Umbilical cord (tissue), 2 donors: ENCODE data around the gene CYP2C8. TPM values are rescaled to one million over a fixed set of nuclear protein-coding genes. Genes with fewer than 3 reads are reported as not detected.
"Not testable (repeated sequence)": the region's sequence is repeated elsewhere in the genome, so short reads cannot be mapped to it uniquely, and the experiment has no call there.

Experiments used
- DNase-seq: peaks from one replicate; pipeline ENCODE4 v3.0.0-alpha.2; 2015; ENCODE audit warnings: low spot score
- total RNA-seq: library from RNA; depleted of rRNA; stranded (reverse); fragments of >200 nt; gene quantifications from one replicate; pipeline ENCODE4 v1.2.3, GENCODE V29; 2014; ENCODE audit warnings: low replicate concordance; ENCODE audit not compliant: insufficient read depth

CYP2C8 gene
- total RNA-seq, result 5.1 TPM

DNA sequence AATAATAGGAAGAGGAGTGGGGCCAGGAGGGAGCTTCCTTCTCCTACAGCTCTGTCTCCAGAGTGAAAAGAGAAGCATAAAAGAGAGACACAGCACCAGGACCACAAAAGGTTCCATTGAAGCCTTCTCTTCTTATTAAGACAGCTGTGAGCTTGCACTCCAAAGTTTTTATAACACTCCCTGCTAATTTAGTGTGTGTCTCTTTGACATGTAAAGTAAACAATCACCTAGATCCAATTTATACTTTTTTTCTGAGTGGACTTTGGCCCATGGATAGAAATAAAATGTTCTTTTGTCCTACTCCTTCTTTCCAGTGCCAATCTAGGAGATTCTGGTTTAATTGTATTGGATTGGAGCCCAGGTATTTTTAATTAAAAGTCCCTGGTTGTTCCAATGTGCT lies at the start of gene CYP2C8:
TSS of gene CYP2C8 (minus strand) at position 212 of the 400 bp plus-strand sequence. CDS start at position 117, 95 bp downstream.
- DNase-seq, result no peak

DNA sequence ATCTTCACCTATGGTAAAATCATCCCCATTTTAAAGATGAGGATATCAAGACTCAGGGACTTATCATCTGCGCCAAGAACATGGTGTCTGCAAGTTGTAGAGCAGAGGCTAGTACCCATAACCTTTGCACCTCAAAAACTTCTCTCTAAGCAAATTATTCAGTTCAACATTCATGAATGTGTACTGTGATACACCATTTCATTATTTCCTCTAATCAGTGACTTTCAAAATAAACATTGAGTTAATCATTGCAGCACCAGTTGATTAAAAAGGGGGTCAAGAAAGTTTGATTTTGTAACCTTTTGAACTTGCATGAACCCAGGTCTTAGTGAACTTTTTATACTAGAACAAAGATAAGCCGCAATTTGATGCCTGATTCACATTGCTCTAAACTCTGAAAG lies 47.6 kb upstream of the CYP2C8 start:
- DNase-seq, result no peak

DNA sequence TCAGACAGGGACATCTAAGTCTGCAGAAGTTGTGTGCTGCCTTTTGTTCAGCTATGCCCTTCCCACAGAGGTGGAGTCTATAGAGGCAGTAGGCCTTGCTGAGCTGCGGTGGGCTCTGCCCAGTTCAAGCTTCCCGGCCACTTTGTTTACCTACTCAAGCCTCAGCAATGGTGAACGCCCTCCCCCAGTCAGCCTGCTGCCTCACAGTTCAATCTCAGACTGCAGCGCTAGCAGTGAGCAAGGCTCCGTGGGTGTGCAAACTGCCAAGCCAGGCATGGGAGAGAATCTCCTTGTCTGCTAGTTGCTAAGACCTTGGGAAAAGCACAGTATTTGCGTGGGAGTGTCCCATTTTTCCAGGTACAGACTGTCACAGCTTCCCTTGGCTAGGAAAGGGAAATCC lies 41.5 kb upstream of the CYP2C8 start:
- not testable (repeated sequence) for DNase-seq

DNA sequence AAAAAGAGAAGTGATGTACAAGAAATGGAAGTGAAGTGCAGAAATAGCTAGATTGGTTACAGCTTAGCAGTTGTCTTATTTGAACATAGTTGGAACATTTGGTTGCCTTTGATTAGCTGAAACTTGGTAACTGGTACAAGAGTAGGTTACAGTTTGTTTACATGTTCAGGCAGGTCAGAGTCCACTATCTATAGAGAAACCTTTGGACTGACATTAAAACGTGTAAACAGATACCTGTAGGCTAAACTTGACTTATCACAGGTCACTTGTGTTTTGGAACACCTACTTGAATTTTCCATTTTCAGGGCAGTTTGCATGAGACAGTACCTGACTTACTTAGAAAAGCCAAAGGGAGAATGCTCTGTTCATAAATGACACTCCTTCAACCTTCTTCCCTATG lies 28.5 kb upstream of the CYP2C8 start:
- no peak for DNase-seq

DNA sequence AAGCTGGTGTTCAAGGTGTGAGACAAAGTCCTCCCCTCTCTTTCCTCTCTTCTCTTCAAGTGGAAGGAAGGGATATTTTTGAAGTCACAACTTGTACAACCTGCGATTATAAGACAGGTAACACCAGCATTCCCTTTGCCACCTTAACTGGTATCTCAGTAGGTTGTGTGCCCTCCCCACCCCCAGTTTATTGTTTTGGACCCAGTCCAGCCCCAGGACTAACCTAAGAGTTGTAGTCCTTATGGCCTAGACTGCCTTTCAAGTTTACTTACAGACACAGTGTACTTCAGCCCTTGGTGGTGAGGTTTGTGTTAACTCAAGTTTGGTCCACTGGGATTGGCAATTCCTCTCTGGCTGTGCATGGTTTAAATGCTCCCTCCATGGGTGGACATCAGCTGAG lies 26.8 kb upstream of the CYP2C8 start:
- no peak for DNase-seq

DNA sequence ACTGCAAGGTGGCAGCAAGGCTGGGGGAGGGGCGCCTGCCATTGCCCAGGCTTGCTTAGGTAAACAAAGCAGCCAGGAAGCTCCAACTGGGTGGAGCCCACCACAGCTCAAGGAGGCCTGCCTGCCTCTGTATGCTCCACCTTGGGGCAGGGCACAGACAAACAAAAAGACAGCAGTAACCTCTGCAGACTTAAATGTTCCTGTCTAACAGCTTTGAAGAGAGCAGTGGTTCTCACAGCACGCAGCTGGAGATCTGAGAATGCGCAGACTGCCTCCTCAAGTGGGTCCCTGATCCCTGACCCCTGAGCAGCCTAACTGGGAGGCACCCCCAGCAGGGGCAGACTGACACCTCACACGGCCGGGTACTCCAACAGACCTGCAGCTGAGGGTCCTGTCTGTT lies 10.3 kb upstream of the CYP2C8 start:
- not testable (repeated sequence) for DNase-seq

DNA sequence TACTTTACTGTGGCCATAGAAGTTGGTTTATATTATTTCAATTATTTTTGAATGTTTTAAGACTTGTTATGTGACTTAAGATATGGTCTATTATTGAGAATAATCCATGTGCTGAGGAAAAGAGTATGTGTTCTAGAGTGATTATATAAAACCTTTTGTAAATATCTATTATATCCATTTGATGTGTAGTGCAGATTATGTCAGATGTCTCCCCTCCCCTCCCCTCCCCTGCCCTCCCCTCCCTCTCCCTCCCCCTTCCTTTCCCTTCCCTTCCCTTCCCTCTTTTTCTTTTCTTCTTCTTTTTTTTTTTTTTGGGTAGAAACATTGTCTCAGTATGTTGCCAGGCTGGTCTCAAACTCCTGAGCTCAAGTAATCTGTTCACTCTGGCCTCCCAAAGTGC lies 8.3 kb upstream of the CYP2C8 start:
- no peak for DNase-seq

DNA sequence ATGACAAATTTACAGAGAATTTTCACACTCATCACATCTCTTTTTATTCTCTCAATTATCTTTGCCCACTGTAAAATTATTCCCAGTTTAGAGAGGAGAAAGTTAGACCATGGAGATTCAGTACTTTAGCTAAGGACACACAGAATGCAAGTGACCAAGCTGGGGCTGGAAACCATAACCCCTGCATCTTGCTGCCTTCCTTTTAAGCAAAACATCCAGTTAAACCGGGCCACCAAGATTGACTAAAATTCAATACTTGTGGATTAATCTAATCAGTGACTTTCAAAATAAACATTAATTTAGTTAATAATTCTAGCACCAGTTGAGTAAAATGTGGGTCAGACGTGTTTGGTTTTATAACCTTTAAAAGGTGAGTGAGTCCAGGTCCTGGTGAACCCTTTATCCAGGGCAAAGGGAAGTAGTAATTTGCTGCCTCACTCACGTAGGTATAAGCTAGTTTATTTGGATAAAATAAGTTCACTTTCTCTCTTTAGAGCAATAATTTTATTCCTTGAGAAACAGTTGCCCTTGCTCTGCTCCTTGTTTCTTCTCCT lies 1.9 kb upstream of the CYP2C8 start:
- DNase-seq, result no peak

DNA sequence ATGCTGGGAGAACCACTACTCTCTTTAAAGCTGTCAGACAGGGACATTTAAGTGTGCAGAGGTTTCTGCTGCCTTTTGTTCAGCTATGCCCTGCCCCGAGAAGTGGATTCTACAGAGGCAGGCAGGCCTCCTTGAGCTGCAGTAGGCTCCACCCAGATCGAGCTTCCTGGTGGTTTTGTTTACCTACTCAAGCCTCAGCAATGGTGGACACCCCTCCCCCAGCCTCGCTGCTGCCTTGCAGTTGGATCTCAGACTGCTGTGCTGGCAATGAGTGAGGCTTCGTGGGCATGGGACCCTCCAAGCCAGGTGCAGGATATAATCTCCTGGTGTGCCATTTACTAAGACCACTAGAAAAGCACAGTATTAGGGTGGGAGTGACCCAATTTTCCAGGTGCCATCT lies 5.2 kb downstream of the CYP2C8 start:
- not testable (repeated sequence) for DNase-seq

DNA sequence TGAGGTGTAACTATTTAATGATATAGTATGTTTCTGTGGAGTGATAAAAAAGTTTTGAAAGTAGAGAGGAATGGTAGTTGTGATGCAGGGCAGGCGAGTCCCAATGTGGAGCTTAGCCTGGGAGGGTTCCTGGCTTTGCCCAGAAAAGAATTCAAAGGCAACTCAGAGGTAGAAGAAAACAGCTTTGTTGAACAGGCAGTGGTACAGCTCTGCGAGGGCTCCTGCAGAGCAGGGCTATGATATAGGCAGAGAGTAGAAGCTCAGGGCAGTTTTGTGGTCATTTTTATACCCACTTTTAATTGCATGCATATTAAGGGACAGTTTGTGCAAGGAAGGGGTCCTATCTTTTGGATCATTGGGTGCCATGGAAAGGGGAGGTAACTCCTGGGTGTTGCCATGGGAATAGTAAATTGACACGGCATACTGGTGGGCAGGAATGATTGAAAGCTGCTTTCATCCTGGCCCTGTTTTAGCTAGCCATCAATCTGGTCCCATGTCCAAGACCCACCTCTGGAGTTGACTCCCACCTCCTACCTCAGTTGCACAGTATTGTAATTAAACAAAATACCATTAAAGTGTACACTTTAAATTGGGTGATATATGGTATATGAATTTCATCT lies 12.4 kb downstream of the CYP2C8 start:
- DNase-seq, result no peak

DNA sequence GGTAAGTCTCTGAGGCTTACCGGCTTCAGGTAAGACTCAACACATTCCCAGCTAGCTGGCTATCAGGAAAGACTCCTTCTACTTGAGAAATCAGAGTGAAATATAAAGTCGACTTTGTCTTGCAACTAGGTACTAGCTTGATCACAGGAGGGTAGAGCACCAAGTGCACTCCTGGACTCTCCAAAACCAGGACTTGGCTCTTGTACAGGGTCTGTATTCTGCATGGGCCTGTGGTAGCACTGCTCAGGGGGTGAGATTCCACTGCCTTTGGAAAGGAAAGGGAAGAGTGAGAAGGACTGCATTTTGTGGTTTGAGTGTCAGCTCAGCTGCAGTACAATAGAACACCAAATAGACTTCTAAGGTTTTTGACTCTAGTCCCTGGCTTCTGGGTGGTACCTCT lies 19.4 kb downstream of the CYP2C8 start:
- no peak for DNase-seq

DNA sequence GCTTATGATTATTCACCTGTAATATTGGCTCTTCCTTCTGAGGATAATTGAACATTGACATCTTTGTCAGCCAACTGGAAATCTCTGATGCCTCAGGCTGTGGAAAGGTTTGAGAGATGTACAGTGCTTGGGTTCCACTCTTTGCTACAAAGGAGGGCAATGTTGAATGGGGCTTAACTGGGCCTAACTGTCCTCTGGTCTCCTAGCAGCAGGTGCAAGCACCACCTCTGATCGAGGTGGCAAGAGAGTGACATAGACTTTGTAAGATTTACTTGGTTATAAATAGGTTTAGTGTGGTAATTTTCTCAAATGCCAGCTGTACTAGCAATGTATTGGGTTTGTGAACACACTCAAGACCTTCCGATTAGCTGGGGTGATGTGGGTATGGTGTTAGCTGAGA lies 21.1 kb downstream of the CYP2C8 start:
- no peak for DNase-seq

DNA sequence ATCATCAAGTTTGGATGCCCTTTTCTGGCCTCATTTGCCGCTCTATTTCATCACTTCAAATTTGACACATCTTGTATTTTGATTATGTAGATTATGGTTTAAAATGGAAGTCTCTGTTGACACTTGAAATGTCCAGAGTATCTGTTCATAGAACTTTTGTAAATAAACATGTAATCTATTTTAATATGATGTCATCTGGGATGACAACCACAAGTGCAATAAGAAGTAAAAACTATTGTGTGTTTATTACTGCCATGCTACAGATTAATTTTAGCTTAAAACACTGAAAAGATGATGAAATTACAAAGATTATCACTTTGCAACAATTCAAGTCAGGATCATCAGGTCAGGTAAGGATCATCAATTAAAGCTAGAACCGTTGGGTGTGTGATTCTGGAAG lies 30.0 kb downstream of the CYP2C8 start:
- no peak for DNase-seq

DNA sequence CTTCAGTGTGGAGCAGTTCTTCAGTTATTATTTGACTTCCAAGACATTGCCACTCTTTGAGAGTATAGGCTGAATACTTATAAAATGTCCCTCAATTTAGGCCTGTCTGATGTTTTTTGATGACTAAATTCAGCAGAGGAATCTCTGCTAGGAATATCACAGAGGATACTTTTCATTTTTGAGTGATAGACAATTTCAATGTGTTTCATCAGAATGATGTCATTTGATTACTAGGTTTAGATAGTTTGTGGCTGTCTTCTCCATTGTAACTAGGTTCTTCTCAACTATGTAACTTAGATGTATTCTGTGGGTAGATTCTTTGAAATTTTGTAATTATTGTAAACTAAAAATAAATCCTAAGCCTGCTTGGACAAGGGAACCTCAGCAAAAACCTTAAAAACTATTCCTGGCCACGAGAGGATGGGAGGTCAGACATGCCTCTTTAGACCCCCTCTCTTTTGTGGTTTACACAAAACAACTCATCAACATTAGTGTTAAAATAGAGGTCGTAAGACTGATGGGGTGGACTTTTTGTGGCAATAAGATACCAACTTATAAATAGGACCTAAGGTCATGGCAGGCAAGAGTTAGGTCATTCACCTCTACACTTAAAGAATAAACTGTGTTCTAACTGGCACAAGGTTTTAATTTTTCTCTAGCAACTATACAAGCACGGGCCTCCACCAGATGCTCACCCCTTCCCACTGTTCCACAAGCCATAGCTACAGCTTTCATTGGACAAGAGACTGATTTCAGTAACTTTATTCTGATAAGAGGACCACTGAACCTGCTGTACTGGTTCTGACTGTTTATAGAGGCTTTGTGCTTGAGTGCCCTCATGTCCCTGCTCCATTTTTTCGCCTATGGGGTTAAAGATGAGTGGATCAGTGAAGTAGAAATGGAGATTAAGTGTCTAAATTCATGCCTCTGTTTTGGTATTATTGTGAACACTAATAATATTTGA lies 33.7 kb downstream of the CYP2C8 start:
- DNase-seq, result no peak

DNA sequence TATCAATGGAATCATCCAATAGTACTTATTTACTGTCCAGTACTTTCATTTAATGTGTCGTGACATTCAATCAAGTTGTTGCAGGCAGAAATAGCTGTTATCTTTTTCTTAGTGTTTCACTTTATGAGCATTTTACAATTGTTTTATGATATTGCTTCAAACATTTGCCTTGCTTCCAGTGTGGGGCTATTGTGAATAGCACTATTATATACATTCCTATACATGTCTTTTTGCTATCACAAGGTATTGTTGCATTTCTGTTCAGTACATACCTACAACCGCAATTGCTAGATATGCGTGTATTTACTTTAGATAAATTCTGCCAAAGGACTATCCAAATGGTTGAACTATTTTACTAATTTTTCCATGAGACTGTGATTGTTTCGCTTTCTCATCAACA lies 34.9 kb downstream of the CYP2C8 start:
- no peak for DNase-seq

DNA sequence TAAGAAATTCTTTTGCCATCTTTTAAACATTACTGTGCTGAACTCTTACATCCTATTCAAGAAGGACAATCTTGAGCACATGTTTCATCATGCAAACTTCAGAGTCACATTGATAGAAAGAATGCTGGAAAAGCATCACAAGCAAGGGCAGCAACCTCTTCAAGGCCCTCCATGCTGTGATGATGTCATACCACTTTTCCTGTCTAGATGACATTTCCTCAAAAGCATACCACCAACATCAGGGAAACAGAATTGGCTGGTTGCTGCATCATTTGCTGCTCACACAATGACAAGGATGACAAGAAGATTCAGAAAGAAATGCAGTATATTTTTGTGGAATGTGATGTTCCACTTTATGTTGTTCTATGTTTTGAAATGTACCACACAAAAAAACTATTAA lies 37.6 kb downstream of the CYP2C8 start:
- no peak for DNase-seq

DNA sequence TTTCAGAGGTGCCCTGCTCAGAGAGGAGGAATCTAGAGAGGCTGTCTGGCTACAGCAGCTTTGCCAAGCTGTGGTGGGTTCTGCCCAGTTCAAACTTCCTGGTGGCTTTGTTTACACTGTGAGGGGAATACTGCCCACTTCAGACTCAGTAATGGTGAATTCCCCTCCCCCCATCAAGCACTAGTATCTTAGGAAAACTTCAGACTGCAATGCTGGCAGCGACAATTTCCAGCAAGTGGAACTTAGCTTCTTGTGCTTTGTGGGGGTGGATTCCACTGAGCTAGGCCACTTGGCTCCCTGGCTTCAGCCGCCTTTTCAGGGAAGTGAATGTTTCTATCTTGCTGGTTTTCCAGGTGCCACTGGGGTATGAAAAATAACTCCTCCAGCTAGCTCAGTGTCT lies 42.8 kb downstream of the CYP2C8 start:
- DNase-seq, result no peak

DNA sequence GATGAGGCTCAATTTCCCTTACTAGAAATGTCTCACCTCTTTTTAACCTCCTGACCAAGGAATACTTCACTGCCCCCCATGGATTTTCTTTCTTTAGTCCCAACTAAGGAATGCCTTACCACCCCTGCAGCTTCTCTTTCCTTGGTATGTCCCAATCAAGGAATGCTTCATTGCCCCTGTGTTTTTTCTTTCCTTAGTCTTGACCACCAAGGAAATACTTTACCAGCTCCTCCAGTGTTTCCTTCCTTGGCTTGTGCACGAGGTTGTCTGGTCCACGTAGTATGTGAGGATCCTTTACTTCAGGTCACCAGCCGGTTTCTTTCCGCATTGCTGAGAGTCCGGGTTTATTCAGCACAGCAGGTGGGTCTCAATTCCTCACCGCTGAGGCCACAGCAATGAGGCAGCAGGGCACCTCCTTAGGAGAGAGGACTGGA lies 71.5 kb downstream of the CYP2C8 start:
- DNase-seq, result no peak

DNA sequence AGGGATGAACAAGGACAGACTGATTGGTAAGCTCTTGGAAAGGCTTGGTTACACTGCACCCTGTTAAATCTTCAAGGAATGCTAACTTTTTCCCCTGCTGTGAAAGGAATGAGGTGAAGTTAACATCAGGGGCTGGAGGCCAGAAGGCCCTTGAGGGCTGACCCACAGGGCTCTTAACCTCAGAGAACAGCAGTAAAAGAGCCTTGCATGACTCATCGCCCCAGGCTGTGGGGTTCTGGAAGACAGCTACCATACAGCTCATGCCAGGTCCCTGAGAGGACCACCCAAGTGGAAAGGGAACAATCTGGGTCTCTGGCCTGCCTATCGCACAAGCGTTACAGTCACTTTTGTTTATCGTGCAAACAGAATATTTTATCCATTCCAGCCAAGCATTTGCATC lies 76.5 kb downstream of the CYP2C8 start:
- no peak for DNase-seq

DNA sequence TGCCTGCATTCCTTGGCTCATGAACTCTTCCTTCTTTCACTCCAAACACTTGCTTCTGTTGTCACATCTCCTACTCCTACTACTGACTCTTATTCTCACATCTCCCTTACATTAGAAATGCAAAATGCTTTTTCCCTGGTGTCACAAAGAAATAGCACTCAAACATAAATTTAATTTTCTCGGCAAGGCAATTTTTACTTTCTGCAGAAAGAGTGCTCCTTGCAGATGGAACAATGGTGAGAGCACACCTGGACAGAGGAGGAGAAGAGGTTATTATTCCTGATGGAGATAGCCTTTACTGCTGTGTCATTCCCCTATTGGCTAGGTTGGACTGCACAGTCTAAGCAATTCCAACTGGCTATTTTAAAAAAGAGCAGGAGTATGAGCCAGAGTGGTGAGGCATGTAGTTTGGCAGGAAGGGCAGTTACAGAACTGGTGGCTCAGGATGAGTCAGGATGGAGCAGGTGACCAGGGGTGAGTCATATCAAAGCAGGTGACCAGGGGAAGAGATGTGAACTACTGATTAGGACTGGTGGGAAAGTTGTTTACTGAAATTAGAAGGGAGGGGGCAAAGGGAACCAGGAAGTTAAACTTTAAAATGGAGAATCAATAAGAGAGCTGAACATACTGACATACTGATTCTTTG lies 77.9 kb downstream of the CYP2C8 start:
- no peak for DNase-seq

DNA sequence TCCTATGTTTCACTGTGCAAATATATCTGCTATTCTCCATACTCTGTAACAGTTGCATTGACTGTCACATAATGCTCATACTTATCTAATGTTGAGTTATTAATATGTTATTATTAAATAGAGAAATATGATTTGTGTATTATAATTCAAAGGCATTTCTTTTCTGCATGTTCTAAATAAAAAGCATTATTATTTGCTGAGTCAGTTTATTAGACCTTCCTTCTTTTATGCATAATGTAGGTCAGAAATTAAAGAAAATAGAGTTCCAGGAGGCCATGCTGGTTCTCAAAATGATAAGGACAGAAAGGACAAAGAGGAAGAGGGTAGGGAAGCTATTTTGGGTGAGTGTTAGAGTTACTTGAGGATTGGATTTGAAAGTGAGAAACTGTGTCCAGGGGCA lies 80.1 kb downstream of the CYP2C8 start:
- no peak for DNase-seq
